HG03432 (cell line): Measurements from ENCODE around the gene CLCN5.

Experiments used
- ATAC-seq: cut with Tn5 transposase; IDR thresholded peaks from one replicate; pipeline ENCODE4 v1.9.1; 2021; ENCODE audit warnings: mild to moderate bottlenecking, moderate library complexity; ENCODE audit not compliant: unreplicated experiment

Gene CLCN5

GRCh38 chrX:49932791-49933190, 10.4 kb downstream of the CLCN5 start:
- no peak for ATAC-seq

- ATAC-seq: no peak
Measured at GRCh38 chrX:49934148-49934547, 11.8 kb downstream of the CLCN5 start.

DNA sequence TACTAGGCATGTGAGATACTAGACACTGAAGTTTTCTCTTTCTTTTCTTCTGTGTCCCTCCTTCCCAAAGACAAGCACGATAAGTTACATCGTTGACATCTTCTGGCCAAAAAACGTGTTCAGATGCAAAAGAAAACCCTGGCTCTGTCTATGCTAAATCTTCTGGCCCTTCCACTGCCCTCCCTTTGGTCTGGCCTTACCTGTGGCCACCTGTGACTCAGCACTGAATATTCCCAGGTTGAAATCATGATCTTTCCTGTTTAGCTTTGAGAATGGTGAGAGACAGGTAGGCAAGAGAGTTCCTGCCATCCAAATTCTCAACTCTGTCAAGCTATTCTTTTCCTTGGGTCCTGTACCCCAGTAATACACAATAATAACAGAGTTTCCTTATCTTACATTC, 12.3 kb downstream of the CLCN5 start:
- no peak for ATAC-seq

DNA sequence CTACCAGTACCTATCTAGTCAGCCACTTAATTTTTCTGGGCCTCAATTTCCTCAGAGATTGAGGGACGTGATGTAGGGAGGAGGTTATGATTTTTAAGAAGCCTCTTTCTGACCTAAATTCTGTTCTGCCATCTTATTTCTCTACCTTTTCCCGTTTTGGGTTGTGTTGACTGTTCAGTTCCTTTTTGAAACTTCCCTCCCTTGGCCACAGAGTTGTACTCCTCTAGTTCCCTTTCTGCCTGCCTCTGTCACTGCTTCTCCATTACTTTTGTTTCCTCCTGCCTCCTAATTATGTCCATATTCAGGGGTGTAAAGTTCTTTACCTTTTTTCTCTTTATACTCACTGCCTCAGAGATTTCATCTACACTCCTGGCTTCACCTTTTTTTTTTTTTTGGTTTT, 25.4 kb downstream of the CLCN5 start:
- no peak for ATAC-seq

DNA sequence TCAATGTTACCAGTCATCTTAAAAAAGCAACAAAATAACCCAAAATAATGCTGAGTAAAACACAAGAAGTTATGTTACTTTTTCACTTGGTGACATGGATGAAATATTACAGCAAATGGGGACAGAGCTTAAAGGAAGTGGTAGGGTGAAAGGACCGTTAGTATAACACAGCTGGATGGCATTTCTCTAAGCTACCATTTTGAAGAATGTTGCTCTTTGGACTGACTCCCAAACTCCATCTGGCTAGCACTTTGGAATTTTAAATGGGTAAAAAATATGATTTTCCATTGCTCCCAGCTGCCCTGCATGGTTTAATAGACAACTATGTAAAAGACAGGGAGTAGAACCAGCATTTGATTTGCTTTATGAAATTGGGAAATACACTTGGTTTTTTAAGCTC, 27.6 kb downstream of the CLCN5 start:
- no peak for ATAC-seq

DNA sequence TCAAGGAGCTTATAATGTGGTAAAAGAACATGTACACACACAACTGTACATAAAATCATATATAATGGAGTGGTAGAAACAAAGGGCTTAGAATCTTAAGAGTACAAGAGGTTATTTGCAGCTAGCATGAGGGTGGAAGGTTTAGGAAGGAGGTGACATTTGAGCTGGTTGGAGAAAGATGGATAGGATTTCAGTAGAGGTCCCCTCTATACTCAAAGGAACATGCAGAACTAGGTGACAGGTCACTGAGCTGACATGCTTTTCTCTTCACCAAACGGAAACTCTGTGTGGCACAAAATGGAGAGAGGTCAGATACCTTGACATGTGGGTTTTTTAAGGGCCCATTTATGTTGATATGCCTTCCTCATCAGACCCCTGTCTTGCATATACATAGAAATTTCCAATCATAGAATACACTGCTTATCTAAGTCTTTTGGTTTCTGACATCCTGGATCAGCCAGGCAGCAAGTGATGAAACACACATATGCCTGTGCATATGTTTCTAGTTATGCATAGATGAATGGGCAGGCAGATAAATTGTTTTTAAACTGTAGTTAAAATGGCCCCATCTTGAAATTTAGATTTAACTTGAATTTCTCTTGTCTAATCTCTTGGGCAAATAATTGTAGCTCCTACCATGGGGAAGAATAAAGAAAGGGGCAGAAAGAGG, 29.3 kb downstream of the CLCN5 start:
- no peak for ATAC-seq

DNA sequence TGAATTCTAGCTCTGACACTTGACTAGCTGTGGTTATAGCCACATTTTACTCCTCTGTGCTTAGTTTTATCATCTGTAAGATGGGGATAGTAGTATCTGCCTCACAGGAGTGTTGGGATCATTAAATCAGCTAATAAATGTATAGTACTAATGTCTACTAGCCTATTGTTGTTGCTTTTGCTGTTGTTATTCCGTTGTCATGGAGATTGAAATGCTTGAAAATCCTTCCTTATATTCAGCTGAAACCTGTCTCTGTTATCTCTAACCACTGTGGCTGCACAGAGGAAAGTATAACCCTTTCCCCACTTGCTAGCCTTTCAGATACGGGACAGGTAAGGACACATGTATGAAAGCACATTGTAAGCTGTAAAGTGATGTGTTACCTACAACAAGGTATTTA, 33.9 kb downstream of the CLCN5 start:
- no peak for ATAC-seq

DNA sequence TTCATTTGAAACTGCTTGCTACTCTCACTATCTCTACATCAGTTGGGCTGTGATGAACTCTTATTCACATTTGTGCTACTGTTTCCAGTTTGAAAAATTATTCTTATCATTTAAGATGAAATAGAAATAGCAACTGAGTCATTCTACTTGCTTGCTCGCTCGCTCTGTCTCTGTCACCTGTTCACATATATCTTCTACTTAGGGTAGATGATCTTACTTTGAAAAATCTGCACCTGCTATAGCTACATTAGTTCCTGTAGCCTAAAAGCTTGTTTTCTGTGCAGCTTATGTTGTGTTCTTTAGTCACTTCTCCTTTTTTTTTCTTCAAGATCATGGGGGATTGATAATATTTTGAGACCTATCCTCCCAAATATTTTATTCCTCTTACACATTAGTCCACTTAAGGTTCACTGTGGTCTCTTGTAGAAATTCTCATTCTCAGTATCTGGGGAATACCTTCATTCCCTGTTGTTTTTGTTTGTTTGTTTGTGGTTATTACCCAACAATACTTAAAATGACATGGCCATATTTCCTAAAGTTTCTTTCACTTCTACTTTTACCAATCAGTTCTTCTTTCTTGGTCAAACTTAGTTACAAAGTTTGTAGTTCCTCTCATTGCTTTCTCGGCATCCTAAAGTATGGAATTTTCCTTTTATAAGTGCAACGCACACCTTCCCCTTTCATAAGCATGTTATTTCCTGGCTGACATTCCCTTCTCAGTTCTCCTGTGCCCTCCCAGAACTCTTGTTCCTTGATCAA, 36.5 kb downstream of the CLCN5 start:
- no peak for ATAC-seq

- ATAC-seq: no peak
Measured at GRCh38 chrX:49959602-49960001, 37.2 kb downstream of the CLCN5 start.

DNA sequence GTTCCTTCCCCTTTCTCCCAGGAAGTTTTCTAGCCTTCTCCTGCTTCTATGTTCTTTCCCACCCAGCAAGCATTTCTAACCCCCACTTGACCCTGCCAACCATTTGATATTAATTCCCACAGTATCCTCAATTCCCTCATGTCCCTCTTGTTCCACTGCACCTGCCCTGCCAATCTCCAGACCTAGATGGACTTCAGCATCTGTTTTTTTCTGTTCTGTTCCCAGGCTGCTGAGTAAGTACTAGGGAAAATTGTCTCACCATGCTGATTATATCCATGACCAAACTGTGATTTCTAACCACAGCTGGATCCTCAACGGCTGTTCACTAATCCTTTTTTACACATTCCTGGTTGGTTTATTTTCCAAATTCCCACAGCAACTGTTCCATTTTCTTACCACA, 37.7 kb downstream of the CLCN5 start:
- no peak for ATAC-seq

- no peak for ATAC-seq
Measured at GRCh38 chrX:49970674-49971073, 48.3 kb downstream of the CLCN5 start.

DNA sequence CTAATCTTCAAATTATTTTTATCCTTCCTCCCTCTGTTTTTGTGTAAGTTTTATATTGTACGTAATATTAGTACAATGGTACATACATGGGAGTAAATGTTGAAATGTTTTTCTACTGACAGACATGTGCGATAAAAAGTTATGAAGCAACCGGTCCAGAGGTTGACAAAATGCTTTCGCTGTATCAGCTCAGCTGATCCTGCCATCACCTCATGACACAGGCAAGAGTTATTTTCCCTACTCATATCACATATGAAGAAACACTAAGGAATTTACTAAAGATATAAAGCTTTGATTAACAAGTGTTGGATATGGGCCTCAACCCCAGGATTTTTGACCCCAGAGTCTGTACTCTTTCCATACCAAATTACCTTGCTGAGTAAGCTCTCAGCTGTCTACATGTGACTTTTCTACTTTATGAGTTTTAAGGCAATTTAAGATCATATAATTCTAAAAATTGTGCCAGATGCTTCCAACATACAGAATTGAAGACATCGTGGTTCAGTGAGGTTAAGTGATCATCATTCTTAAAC, 50.0 kb downstream of the CLCN5 start:
- ATAC-seq: no peak

- no peak for ATAC-seq
Measured at GRCh38 chrX:49976682-49977197, 54.3 kb downstream of the CLCN5 start.

- no peak for ATAC-seq
Measured at GRCh38 chrX:49977319-49978090, 55.1 kb downstream of the CLCN5 start.

DNA sequence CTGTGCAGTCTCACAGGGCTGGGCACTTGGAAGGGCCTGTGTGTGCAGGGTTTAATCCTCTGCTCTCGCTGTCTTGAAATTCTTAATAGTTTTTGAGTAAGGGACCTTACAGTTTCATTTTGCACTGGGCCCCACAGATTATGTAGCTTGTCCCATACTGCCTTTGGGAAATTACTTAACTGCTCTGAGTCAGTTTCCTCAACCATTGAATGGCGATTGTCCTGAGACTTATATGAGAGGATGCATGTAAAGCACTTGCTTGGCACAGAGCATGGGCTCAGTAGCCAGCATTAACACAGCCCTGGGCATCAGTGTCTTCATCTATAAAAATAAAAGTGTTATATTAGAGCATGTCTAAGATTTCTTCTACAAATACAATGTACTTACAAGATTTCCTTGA, 55.8 kb downstream of the CLCN5 start:
- ATAC-seq: no peak

- no peak for ATAC-seq
Measured at GRCh38 chrX:49986058-49986457, 63.7 kb downstream of the CLCN5 start.

DNA sequence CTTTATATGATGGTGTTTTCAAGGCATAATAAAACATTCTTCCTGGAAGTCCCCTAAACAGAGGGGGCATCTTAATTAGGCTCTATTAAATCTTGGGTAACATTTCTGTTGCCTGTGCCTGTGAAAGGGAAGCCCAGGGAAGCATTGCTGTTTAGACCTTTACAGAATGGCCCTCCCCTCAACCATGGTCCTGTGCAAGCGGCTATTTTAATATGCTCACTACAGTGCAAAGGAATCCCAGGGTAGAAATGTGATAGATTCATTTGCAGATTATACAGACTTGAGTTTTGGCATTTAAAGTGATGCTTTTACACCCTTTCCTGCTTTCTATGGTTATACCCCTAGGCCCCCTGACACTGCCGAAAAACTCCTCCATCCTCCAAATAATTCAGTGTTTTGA, 65.3 kb downstream of the CLCN5 start:
- ATAC-seq: no peak

DNA sequence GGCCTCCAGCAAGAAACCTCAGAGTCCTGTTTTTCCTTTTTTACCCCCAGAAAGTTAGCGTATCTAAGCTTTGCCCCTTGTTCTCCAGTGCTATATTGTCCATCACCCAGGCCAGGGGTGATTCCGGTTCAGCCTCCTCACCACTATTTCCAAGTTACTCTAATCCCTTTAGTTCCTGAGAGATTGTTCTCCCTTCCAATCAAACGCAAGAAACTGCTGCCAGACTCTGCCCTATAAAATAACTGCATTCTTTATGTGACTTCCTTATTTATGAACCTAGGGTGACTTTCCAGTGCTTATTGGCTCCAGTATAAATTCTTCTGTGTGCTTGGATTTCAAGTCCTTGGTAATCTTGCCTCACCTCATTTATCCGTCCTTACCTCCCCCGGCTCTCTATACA, 65.7 kb downstream of the CLCN5 start:
- no peak for ATAC-seq

- no peak for ATAC-seq
Measured at GRCh38 chrX:49991758-49992157, 69.4 kb downstream of the CLCN5 start.

DNA sequence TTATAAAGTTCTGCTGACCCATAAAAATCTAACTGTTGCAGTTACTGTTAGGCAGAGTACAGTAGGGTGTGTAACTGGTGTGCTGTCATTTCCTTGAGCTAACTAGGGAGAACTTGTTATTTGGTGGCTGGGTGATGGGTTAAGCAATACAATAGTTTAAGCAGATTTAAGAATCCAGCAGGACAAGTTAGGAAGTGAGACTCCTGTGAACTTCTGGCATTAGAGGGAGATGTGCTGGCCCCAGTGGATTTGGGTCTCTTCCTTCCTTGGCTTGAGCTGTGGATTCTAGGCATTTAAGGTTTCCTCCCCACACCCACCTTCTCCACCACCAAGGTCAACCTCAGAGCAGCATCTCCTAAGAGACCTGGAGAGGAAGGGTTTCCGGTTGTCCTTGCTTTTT, 70.5 kb downstream of the CLCN5 start:
- ATAC-seq: no peak

DNA sequence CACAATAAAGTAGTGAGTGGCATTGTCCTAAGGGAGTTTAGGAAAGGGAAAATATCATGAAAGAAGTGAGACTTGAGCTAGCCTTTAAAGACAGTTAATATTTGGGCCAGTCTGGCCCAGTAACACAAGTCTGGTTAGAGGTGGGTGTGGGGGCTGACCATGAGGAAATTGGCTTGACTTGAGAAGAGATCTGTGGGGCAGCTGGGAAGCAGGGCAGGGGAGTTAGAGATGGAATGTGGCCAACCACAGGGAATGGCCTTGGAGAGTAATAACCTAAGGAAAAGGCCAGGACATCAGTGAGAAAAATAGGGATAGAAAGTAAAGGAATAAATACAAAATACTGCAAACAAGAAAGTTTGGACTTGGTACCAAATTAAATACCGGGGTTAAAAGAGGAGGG, 71.3 kb downstream of the CLCN5 start:
- no peak for ATAC-seq
